GM18502 (cell line): ENCODE measurements around the gene PLAA.
"Not testable (repeated sequence)": the region's sequence is repeated elsewhere in the genome, so short reads cannot be mapped to it uniquely, and the experiment has no call there.

Experiments used
- ATAC-seq: cut with Tn5 transposase; IDR thresholded peaks from one replicate; pipeline ENCODE4 v1.9.1; 2021; ENCODE audit warnings: mild to moderate bottlenecking; ENCODE audit not compliant: unreplicated experiment, poor library complexity

Gene PLAA

DNA sequence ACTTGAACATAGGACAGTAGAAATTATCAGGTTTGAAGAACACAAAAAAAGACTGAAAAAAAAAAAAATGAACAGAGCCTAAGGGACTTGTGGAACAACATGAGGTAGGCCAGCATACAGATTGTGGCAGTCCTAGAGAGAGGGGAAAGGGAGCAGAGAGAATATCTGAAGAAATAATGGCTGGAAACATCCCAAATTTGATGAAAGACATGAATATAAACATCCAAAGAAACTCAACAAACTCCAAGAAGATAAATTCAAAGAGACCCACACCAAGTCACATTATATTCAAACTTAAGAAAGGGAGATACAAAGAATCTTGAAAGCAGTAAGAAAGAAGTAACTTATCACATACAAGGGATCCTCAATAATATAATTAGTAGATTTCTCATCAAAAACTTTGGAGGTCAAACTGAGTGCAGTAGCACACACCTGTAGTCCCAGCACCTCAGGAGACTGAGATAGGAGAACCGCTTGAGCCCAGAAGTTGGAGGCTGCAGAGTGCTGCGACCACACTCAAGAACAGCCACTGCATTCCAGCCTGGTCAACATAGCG, 9.1 kb downstream of the PLAA start:
- ATAC-seq: no peak

DNA sequence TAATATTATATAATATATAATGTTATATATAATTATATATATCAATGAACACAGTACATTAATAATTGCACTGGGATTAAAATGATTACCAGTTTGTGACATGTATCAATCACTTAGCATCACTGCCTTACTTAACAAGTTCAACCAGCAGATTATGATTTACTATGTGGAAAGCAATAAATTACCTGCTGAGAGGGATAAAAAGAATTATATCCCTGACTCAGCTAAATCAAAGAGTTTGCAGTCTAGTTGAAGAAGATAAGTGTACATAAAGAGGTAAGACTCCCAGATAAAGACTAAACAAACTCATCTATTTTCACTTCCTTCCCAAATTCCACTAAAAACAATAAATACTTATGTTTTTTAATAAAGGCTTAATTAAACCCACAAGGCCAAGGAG, 11.2 kb downstream of the PLAA start:
- ATAC-seq: no peak

DNA sequence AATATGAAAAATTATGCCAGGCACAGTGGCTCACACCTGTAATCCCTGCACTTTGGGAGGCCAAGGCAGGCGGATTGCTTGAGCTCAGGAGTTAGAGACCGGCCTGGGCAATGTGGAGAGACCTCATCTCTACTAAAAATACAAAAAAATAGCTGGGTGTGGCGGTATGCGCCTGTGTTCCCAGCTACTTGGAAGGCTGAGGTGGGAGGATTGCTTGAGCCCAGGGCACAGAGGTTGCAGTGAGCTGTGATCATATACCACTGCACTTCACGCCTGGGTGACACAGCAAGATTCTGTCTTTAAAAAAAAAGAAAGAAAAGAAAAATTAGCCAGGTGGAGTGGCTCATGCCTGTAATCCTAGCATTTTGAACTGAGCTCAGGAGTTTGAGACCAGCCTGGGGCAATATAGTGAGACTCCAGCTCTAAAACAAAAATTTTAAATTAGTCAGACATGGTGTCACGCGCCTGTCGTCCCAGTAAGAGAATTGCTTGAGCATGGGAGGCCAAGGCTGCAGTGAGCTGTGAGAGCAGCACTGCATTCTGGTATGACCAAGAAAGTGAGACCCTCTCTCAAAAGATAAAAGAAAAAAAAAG, 18.0 kb downstream of the PLAA start:
- no peak for ATAC-seq

DNA sequence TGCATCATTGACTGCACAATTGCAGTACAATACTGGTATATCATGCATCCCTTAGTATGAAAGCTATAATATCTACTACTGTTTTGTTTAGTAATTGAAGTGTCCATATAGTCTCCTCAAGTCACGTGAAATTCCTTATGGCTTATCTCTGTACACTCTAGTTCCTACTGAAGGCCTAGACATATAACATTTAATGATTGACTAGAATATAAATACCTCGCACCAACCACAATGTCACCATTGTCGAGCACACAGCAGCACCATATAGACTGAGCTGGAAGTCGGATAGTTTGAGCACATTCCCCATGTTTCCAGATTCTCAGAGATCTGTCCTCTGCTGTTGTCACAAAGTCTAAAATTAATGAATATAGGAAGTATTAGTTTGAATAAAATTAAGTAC, 21.4 kb downstream of the PLAA start:
- no peak for ATAC-seq

DNA sequence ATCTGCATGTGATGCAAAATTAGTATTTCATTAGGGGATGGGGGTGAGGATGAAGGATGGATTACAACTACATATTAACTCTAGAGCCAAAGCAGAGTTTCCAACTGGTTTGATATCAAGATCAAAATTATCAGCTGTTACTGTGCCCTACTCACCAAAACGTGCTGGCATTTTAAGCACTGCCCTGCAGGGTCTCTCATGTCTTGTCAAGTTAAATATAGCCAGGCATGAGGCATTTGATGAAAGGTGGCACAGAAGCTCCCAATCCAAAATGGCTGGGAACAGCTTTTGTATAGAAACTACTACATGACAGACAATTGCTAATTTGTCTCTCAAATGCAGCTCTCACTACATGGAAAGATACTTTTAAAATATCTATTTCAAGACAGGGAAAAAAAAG, 27.3 kb downstream of the PLAA start:
- ATAC-seq: no peak

DNA sequence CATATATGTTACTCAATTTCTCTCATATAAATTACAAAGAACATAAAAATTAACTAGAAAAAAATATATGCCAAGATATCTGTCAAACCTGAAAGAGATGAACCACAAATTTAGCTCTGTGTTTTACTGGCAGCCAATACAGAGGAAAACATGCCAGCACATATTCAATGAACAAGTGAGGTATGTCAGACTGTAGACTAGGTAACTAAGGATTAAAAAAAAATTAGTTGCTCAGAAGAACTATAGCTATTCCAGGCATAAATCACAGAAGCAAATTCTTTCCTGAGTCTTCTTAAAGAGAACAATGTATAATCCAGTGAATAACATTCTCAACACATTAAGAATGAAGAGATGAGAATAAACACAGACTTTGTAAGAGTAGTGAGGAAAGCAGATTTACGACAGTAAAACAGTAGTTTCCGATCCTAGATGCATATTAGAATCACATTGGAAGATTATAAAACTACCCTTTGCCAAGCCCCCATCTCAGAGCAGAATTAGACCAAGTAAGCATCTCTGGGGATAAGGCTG, 33.8 kb downstream of the PLAA start:
- no peak for ATAC-seq

DNA sequence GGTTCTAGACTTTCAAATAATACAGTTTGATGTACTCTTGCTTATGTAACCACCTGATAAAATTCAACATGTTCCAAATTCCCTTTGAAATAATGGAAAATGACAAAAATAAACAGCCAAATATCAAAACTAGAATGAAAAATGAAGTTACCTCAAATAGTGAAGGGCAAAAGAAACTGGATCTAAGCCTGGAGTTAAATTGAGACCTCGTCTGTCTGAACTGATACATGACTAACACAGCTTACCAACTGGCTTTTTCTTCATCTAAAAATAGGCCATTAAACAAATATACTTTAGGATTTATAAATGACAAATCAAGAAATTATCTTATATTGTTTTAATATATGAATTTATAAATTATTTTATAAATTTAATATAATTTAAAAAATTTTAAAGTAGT, 42.4 kb downstream of the PLAA start:
- no peak for ATAC-seq

DNA sequence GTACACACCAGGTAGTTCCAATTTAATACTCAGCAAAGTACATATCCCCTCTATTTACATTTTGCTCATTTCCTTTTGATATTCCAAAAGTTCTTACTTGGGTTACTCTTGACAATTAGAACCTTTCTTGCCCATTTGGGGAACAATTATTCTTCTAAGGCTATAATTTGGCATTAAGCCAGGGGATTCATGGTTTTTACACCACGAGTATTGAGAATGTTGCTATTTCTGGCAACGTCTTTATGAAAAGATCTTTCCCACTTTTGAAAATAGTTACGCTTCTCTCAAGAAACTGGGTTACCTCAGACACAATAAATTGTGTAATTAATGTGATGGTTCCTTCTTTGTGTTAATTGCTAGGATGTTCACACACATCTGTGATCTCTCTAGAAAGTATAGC, 43.0 kb downstream of the PLAA start:
- ATAC-seq: no peak

DNA sequence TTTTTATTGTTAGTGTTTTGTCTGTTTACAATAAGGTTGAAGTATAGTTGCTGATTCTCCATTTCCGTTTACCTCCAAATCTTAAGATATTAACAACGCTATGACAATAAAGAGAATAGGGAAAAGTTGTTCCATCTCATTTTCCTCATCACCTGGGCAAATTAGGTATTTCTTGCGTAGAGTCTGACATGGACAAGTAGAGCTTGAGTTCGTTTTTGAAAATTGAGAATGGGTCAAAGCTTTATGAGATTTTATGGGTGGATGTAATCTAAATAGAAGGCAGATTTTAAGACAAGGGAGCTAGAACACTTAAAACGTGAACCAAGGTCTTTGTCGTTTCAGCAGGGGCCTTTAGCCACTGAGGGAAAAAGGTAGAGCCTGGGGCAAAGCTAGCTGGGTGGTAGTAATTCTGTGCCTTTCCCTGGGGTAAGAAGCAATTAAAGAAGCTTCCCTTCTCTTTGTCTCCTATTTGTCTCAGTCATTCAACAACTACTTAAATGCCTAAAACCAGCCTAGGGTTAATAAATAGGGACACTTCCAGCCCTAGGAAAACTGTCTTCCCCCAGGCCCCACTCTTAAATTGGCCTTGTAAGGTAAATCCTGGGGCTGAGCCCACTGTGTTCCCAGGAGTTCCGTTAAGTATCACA, 53.9 kb downstream of the PLAA start:
- ATAC-seq: no peak

DNA sequence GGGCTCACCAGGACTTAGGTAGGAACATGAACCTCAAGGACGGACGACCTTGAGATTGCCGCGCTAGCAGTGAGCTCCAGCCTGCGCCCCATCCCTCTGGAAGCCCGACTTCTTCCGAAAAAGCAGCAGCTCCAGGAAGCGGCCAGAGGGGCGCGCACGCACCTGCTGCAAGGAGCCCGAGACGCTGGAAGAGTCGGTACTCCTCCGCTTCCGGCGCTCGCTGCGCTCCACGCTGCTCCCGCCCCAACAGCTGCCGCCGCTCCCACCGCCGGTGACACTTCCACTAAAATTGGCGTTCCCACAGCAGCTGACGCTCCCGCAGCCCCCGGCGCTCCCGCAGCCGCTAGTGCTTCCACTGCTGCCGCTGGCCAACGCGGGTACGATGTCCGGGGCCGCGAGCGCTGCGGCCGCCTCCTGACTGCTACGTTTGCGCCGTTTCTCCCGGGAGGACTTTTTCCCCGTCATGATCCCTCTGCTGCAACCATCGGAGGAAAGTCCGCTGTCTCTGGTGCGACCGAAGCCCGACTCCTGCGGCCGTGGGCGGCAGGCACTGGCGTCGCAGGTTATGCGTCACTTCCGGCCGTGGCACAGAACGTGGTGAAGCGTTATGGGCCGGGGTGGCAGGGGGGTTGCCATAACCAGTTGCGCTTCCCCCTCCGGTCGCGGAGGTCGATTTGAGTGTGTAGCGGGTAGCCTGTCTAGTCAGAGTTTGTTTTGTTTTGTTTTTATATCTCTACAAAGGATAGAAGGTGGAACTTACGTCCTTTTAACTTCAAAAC, 54.6 kb downstream of the PLAA start, which contains the start of gene CAAP1:
CAAP1 (minus strand) TSS at position 552 of the 779 bp plus-strand sequence; CDS start at position 465, 87 bp downstream.
- peak; percentile 93 for ATAC-seq

DNA sequence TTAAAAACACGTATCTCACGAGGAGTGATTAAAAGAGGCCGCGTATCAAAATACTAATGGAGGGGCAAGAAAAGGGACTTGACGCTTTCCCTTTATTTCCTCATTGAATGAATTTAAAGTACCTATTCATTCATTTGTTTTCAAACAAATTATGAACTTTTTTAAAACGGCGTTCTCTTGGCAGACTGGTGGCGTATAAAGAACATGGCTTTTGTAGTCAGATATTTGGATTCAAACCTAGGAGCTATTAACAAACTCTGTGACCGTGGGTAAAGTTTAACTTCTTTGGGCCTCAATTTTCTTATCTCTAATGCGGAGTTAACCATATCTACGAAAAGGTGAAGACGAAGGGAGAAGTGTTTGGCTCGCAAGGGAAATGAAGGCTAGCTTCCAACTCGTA, 55.3 kb downstream of the PLAA start:
- ATAC-seq: peak; percentile 1

DNA sequence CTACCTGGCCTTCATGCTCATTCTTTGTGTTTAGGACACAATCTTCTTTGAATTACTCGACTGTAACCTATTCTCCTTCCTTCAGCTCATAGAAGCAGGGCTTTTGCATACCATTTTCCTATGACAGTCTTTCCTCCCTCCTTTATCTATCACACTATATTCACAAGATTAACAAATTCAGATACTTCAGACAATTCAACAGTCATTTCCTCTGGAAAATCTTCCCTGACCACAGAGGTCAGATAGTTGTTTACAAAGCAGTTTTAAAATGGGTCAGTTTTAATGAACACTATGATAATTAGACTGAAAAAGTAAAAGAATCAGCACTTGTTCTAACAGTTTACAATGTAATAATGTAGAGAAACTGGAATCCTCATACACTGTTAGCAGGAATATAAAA, 58.8 kb downstream of the PLAA start:
- no peak for ATAC-seq

DNA sequence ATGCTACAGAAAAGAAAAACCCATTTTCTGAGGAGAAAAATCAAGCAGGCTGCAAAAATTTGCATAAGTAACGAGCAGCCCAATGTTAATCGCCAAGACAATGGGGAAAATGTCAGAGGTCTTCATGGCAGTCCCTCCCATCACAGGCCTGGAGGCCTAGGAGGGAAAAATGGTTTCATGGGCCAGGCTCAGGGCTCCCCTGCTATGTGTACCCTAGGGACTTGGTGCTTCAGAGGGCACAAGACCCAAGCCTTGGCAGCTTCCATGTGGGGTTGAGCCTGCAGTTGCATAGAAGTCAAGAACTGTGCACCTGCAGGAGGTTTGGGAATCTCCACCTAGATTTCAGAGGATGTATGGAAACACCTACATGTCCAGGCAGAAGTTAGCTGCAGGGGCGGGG, 64.9 kb downstream of the PLAA start:
- ATAC-seq: no peak

DNA sequence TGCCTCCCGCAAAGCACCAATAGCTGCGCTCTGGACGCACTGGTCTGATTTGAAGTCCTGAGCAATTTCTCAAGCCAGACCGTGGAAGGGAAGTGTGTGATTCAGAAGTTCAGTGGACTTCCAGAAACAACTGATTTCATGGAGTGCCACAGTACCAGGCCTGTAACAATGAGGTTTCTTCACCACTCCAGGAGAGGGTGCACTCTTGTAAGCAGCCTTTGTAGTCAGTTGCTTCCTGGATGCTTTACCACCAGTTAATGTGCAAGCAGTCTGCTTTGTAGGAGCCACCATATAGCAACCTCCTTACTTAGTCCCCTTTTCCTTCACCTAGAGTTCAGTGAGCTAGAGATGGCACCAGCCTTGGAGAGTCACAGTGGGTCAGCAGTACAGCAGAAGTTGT, 66.8 kb downstream of the PLAA start:
- no peak for ATAC-seq

DNA sequence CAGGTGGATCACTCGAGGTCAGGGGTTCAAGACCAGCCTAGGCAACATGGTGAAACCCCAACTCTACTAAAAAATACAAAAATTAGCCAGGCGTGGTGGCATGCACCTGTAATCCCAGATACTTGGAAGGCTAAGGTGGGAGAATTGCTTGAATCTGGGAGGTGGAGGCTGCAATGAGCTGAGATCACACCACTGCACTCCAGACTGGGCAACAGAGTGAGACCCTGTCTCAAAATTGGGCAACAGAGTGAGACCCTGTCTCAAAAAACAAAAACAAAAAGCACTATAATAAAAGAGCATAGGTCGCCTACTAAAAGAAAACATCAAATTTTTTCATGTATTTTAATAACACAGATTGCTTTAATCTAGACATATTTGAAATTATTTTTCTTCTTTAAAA, 71.9 kb downstream of the PLAA start:
- not testable (repeated sequence) for ATAC-seq

DNA sequence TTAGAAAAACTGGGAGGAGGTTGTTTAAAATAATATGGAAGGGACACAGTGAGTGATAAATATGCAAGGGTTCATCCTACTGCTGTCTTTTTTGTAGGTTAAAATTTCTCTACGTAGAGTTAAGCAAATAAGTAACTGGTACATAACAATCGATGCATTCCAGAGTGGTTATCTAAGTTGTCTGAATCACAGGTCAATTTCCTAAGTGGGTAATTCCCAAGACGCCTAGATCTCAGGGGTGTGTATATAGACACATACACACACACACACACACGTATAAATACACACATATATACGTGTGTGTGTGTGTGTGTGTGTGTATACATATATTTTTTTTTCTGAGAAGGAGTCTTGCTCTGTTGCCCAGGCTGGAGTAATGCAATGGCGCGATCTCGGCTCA, 76.8 kb downstream of the PLAA start:
- ATAC-seq: no peak

DNA sequence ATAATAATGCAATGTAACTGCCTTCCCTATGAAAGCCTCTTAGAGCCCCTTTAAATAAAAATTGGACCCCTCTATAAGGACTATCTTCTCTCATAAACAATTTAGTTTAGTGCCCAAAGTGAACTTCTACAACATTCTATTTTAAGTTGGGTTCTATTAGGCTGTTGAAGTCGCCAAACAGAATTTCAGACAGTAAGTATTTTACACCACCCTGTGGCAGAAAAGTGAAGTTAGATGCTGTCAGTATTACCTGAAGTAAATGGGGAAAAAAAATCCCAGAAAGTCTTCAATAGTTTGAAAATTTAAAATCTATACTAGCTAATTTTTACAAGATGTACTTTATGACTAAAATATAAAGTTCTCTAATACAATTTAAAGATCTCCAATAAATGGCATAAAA, 84.0 kb downstream of the PLAA start:
- ATAC-seq: no peak

DNA sequence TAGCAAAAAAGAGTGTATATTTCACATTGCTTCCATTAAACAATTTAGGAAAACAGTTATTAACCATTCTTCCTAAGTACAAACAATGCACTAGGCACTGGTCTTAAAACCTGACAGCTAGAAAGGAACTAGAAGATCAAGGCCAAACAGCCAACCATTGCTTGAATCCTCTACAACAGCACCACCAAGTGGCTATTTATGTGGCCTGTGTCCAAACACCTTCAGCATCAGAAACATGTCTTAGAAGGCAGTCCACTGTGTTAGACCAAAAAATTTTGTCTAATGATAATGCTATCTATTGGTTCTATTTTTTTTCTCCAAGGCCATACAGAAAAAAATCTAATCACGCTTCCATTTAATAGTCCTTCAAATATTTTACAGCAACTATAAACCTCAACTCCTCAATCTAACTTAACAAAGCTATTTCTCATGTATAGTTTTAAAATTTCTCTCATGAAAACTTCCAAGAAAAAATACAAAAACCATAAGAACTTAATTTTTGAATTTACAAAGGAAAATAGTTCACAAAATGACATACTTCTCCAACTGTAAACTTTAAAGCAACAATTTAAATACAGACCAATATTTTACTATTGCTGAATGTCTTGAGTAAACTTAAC, 90.5 kb downstream of the PLAA start:
- ATAC-seq: peak; percentile 77
